ENCODE data around the gene TMPRSS2.

GRCh38 chr21:41491412-41491811, 16.5 kb downstream of the TMPRSS2 start:
- no peak for TF ChIP-seq EZH2 (IDR thresholded peaks at IDR 0.05; ENCODE audit: borderline replicate concordance, insufficient read depth, low read depth, low read length, poor library complexity, severe bottlenecking)
- TF ChIP-seq, protein P1, sequence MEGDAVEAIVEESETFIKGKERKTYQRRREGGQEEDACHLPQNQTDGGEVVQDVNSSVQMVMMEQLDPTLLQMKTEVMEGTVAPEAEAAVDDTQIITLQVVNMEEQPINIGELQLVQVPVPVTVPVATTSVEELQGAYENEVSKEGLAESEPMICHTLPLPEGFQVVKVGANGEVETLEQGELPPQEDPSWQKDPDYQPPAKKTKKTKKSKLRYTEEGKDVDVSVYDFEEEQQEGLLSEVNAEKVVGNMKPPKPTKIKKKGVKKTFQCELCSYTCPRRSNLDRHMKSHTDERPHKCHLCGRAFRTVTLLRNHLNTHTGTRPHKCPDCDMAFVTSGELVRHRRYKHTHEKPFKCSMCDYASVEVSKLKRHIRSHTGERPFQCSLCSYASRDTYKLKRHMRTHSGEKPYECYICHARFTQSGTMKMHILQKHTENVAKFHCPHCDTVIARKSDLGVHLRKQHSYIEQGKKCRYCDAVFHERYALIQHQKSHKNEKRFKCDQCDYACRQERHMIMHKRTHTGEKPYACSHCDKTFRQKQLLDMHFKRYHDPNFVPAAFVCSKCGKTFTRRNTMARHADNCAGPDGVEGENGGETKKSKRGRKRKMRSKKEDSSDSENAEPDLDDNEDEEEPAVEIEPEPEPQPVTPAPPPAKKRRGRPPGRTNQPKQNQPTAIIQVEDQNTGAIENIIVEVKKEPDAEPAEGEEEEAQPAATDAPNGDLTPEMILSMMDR (IDR thresholded peaks at IDR 0.05) = no peak

All from B cell (primary cell).